A172 (cell line): Measurements from ENCODE around the gene GLB1L2. TPM values are rescaled to one million over a fixed set of nuclear protein-coding genes. Genes with fewer than 3 reads are reported as not detected.

Experiments
- DNase-seq: peaks from one replicate; pipeline ENCODE4 v3.0.0-alpha.2; 2015; ENCODE audit warnings: low spot score
- total RNA-seq: library from RNA; depleted of rRNA; stranded (reverse); fragments of >200 nt; shearing (Covaris generic); gene quantifications from 2 replicates; pipeline ENCODE4 v1.2.3, GENCODE V29; 2014

Gene GLB1L2
- total RNA-seq, 1 experiment from 2014 or later, result 4.7 TPM

DNA sequence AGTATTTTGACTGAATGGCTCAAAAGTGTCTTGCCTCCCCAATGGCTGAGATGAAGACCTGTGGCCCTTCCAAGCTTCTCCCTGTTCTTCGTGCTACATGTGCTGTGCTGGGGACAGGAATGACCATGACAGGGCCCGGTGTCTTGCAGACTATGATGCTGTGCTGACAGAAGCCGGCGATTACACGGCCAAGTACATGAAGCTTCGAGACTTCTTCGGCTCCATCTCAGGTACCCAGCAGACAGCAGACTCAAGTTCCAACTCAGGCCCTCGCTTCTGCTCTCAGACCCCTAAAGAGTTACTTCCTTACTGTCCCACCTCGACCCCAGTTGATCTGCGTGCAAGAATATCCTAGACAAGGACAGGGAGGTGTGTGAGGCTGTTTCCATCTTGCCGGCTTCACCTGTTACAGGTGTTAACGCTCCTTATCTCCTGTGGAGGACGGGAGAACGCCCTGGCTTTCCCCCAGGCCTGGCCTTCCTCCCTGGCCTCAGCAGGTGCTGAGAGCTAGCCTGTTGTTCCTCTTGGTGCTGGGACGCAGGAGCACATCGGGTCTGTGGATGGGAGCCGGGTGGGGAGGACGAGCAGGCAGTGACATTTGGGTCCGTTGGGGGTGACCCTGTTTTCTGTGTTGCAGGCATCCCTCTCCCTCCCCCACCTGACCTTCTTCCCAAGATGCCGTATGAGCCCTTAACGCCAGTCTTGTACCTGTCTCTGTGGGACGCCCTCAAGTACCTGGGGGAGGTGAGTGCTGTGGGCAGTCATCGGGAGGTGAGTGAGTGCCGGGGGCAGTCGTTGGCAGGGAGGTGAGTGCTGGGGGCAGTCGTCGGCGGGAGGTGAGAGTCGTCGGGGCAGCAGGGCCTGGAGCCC, 38.1 kb downstream of the GLB1L2 start:
- no peak for DNase-seq

DNA sequence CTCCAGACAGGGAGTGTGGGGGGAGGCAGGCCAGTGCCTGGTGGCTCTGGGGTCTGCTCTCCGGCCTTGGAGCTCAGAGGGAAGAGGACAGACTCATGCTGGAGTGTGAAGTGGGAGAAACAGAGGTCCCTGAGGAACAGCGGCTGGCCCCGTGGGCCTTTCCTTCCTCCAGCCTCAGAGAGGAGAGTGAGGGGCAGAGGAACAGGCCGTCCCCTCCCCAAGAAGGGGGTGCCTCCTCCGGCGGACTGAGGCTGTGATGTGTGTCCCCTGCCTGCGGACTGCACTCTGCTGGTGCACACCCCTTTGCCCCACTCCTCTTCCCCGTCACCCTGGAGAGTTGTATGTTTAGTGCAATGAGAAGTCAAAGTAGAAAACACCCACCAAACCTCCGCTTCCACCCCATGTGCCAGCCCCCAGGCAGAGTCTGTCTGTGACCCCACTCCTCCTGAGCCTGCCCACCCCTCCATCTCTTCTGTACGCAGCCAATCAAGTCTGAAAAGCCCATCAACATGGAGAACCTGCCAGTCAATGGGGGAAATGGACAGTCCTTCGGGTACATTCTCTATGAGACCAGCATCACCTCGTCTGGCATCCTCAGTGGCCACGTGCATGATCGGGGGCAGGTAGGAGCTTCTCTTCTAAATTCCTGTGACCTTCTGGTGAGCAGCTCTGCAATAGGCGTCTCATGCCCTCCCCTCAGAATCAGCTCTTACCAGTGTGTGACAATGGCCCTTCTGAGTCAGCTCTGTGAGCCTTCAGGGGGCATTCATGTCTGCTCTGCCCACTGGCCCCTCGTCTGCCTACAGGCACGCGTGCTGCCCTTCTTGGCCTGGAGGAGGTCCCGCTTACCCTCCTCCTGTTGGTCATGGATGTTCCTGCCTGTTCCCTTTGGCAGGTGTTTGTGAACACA, 39.0 kb downstream of the GLB1L2 start:
- DNase-seq, result no peak

DNA sequence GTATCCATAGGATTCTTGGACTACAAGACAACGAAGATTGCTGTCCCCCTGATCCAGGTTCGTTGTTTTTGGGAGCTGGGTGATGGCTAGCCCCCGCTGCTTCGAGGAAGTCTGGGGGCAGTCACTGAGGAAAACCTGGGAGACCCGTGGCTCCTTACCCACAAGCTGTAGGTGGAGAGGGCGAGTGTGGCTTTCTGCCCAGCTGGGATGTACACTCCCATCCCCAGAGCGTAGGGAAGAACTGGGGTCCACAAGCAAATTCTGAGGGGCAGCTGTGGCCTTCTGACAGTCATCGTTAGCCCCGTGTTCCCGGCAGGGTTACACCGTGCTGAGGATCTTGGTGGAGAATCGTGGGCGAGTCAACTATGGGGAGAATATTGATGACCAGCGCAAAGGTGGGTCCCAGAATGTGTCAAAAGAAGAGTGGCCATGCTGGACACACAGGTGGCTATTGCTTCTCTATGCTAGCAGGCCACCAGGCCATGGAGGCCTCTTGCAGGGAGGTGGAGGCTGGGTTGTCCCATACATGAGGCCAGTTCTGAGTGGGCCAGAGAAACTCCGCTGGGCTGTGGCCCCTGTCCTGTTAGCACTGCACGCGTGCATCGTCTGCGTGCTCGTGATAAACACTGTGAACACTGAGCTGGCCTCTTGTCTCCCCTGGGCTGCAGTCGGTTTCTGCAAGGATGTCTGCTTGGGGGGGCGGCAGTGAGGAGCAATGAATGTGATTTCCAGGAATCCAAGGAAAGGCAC, 39.8 kb downstream of the GLB1L2 start:
- DNase-seq, result no peak

DNA sequence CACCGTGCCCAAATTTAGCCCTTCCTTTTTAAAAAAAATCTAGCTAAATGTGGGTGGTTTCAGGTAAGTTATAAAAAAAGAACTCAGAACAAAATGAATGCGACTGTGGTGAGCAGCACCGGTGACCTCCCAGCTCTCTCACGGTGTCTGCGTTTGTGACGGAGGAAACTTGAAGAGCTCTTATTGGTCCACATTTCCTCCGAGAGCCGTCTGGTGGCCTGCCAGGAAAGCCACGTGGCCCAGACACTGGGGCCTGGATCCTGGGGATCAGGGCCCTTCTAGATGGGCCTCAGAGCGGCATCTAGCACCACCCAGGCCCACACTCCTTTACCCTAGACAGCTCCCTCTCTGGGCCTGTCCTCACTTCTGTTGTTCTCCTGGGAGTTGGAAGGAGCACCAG, 40.7 kb downstream of the GLB1L2 start:
- no peak for DNase-seq

DNA sequence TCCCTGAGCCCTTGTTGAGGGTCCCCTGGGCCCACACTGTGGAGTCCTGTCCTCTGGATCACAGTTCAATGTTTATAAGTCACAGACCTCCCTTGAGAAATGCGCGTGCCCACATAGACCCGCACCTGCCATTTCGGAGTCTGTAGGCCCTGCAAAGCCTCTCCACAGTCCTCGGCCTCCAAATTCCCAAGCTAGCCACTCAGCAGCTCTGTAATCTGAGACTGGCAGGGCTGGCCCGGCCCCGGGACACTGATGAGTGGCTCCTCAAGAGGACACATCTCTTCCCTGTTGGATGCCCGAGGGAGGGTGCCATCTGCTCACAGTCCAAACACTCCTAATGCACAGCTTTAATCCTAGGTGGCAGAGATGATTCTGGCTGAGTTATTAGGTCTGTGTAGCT, 41.2 kb downstream of the GLB1L2 start:
- no peak for DNase-seq

DNA sequence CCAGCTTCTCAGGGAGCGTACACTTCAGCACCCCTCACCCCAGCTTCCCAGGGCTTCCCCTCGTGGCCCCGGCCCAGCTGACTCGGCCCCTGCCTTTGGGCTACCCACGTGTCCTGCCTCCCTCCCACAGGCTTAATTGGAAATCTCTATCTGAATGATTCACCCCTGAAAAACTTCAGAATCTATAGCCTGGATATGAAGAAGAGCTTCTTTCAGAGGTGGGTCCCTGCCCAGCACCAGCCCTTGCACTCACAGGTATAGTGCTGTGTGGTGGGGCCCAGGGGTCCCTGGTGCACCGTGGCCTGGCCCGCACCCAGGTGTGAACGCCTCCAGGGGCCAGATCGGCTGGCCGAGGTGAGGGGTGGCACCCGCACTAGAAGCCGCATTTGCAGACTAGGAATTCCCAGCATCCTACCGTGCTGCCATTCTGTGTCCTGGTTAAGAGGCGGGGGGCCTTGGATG, 41.8 kb downstream of the GLB1L2 start:
- no peak for DNase-seq

DNA sequence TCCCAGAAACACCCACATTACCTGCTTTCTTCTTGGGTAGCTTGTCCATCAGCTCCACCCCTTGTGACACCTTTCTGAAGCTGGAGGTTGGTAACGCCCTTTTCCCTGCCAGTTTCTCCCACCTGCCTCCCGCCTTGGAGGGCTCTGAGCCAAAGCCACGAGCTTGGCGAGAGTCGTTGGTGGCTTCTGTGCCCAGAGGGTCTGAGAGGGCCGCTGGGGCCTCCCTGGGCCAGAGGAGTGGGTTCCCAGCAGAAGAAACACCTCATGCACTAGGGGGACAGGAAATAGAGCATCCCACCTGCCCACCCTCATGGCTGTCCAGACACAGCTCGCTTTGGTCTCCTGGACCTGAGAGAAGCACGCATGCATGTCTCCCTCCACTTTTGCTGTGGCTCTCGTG, 42.4 kb downstream of the GLB1L2 start:
- no peak for DNase-seq

DNA sequence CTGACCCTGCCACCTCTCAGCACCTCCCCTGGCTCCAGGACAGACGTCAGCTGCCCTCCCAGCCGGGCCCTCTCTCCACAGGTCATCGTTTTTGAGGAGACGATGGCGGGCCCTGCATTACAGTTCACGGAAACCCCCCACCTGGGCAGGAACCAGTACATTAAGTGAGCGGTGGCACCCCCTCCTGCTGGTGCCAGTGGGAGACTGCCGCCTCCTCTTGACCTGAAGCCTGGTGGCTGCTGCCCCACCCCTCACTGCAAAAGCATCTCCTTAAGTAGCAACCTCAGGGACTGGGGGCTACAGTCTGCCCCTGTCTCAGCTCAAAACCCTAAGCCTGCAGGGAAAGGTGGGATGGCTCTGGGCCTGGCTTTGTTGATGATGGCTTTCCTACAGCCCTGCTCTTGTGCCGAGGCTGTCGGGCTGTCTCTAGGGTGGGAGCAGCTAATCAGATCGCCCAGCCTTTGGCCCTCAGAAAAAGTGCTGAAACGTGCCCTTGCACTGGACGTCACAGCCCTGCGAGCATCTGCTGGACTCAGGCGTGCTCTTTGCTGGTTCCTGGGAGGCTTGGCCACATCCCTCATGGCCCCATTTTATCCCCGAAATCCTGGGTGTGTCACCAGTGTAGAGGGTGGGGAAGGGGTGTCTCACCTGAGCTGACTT, 43.2 kb downstream of the GLB1L2 start:
- no peak for DNase-seq

DNA sequence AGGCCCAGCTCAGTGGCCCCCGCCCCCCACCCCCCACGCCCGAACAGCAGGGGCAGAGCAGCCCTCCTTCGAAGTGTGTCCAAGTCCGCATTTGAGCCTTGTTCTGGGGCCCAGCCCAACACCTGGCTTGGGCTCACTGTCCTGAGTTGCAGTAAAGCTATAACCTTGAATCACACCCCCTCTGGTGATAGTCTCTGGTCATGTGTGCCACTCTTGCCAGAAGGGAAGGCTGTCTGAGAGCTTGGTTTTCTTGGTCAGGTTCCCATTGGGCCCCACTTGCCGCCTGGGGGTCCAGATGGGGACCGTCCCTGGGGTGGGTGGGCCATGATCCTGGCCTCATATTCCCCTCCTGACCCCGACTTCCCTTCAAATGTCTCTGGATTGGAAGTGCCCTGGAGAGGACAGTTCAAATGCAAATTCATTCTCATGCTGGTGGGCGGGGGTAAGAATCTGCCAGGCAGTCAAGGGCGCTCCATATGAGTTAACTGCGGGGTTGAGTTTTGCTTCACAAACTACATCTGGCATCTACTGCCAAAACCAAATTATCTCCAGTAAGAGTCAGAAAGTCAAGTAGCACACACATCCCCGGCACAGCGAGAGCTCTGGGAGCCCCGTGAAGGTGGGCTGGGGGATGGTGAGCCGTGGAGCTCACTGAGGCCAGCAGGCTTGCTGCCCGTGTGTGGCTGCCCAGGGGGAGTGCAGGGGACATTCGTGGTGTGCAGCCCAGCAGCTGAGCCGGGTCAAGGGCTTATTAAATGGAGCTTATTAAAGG, 44.5 kb downstream of the GLB1L2 start:
- no peak for DNase-seq

DNA sequence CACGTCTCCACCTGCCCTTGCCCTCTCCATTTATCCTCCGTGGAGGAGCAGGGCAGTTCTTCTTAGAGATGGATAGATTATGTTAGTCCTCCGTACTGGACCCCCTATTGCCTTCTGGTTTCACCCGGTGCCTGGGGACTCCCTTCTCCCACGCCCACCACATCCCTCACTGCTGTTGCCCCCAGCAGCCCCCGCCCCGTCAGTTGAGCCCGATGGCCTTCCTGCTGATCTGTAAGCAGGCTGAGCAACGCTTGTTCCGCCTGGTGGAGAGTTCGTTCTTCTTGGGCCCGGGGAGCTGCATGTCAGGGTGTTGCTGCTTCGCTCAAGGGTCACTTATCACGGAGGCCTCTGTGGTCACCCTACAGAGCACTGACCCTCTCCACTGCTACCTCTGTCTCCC, 46.1 kb downstream of the GLB1L2 start:
- no peak for DNase-seq

DNA sequence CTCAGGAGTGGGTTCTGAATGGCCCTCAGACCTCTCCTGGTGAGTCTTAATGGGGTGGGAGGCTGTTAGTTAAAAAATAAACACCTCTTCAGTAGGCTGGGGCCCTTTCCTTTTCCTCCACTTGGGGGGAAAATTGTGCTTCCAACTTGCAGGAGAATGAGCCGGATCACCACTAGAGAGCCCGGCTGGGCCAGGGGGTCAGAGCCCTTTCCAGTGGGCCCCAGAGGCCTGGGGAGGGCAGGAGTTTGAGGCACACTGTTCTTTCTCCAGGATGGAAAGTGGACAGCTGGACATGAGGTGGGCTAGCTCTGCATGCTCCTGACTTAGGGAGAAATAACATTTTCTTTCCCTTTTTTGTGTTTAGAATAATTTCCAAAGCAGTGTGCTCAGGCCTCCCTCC, 47.5 kb downstream of the GLB1L2 start:
- DNase-seq, result no peak

DNA sequence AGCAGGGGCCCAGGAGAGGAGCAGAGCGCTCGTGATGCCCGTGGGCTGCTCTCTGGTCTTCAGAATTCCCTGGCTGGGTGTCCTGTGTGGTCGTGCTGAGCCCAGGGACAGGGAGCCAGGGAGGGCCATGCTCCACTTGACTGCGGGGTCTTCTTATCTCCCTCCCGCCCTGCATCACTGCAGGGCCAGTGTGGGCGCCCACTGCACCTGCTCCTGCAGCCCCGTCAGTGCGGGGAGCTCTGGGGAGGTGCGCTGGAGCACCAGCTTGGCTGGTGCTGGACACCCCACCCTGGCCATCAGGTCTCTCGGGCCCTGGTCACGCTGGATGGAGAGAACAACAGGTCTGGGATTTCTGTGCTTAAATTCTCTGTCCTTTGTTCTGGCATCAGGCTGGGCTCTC, 48.4 kb downstream of the GLB1L2 start:
- DNase-seq, result no peak

DNA sequence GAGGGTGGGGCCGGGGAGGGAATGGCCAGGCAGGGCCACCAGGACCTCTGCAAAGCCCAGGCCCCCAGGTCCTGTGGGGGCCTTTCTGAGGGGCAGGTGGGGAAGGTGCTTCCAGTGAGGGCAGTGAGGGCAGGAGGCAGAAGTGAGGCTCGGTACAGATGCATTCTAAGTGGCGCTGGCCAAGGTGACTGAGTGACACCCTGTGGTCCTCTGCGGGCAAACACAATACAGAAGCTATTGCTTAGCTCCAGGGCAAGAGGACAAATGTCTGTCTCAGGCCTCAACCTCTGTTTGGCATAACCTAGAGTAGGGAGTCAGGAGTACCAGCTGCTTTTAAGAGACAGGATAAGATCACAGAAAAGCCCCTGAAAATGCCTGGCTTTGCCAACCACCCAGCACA, 49.0 kb downstream of the GLB1L2 start:
- DNase-seq, result no peak

DNA sequence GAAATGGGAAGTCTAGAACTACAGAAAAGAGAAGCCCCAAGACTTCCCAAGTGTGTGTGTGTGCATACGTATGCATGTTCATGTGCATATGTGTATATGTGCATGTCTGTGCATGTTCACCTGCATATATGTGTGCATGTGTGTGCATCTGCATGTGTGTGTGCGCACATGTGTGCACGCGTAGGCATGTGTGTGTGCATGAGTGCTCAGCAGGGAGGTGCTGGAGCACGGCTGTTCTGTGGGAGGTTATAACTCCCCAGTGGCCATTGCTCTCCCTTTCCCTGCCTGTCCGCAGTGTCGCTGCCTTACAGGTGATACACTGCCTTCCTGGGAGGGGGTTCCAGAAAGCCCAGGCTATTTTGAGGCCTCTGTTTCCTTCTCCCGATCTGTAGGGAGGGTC, 50.5 kb downstream of the GLB1L2 start:
- no peak for DNase-seq

DNA sequence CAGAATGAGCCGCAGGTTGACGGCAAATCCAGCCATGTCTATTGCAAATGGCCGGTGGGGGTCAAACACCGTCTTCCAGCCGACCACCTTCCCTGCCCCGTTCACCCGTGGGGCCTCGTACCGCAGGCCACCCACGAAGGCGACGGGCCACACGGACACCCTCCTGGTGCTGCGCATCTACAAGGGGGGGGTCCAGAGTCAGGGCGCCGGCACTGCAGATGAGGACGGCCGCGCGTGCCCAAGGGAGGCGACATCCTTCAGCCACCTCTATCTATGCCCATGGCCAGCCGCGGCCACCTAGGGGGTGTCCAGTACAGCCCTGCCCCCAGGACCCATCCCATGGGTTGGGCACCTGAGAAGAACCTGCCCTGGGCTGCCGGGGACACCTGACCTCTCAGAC, 51.0 kb downstream of the GLB1L2 start:
- no peak for DNase-seq

DNA sequence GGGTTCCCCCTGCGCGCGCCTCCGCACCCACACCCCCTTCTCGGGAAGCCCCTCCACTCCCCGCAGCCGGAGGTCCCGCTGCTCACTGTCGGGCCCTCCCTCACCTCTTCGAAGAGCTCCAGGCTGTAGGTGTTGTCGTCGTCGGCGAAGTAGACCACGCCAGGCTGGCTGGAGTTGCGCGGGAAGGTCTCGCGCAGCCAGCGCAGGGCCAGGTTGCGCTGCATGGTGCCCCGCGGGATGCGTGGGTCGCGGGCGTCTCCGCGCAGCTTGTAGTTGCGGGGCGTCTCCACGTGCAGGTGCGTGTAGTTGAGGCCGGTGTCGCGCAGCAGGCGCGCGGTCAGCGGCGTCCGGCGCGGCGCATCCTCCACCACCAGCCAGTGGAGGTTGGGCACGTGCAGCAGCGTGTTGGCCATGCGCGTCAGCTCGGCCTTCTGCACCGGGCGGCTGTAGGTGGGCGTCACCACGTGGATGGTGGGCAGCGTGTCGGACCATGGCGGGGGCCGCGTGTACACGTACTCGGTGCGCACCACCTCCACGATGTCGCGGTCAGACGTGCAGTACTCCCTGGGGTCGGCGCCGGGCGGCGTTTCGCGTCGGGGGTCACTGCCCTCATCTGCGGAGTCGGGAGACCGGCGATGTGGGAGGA, 51.9 kb downstream of the GLB1L2 start:
- DNase-seq, result no peak

DNA sequence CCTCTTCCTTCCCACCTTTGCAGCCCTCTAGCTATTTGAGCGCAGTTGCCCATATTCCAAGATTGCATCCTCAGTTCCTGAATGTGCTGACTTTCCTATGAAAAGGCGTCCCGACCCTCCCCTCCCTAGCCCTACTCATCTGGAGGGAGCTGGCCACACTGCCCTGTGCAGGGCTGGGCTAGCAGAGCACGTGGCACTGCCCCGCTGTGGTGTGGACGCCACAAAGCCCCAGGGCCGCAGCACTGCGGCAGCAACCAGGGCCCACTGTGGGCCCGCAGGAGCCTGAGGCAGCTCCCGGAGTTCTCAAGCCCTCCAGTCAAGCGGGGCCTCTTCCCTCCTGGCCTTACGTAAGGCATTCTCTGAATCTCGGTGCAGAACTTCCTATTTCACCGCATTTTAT, 52.6 kb downstream of the GLB1L2 start:
- no peak for DNase-seq

DNA sequence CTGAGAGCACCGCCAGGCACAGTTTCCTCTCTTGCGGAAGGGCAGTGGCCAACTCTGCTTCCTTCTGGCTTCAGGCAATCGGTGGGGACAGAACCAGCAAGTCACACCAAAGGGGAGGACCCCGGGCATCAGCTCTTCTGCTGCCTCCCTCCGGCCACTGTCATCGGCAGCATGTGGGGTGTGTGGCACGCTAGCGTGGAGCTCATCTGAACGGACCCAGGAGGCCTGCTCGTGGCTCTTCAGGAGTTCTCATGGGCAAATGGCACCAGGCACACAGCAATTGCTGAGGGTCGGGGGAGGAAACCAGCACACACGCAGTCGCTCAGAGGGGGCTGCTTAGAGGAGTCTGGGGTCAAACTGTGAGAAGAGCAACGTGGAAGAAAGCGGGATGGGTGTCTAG, 53.4 kb downstream of the GLB1L2 start:
- DNase-seq, result no peak

DNA sequence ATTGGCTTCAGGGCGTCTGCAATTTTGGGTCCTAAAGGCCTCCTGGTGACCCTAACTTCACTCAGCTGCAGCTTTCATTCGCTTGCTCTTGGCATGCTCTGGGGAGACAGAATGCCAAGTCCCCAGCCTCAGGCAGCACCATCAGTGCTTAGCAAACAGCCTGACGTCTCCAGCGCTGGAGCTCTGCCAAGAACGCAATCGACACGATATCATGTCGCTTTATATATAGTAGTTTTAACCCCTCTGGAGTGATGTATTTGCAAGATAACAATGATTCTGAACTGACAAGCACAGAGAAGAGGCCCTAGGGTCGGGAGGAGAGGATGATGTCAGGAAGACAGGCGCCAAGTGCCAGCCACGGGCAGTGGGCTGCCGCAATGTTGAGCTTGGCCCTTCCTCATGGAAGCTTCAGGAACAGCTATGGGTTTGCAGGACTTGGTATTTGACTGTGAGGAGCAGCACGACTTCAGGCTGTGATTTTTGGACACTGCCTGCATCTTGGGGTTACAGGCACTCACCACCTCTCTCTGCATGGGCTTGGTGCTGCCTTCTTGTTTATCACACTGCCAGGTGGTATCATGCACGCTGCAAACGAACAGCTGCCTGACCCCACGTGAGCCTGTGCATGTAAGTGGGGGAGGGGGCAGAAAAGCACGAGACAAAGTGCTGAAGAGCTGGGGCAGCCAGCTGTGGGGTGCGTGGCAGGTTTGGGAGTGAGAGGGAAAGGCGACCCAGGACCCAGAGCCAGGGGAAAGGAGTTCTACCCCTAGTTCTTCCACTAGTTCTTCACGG, 54.2 kb downstream of the GLB1L2 start:
- DNase-seq, result no peak
